ENCODE data around the gene SIRT5. TPM values are rescaled to one million over a fixed set of nuclear protein-coding genes. Genes with fewer than 3 reads are reported as not detected.

SIRT5 gene
- total RNA-seq, 1 experiment from 2014 or later, result 13.8 TPM

GRCh38 chr6:13566500-13566899 is 7.9 kb upstream of the SIRT5 start:
- Histone ChIP-seq H3K4me3 (replicated peaks in 1 of 2; ENCODE audit: low read depth in 1 of 2, low read length in 2 of 2) (no peak overlapping the region), H3K36me3 (ENCODE audit: control insufficient read depth in 1 of 2, insufficient read depth in 2 of 2, low read length in 2 of 2) (no peaks in the 10 kb centered on the region), H3K9ac (ENCODE audit: low read length) (no peak overlapping the region), H4K20me1 (ENCODE audit: insufficient read depth) (no peaks in the 10 kb centered on the region), H3K79me2 (ENCODE audit: insufficient read depth, low read length) (no peaks in the 10 kb centered on the region), H2AFZ (ENCODE audit: low read depth, low read length, poor library complexity, severe bottlenecking) (no peak overlapping the region), H3K4me1 (ENCODE audit: control insufficient read depth in 1 of 2, insufficient read depth in 2 of 2, low read length in 2 of 2) (no peaks in the 10 kb centered on the region), H3K27me3 (ENCODE audit: insufficient read depth, low read length) (no peaks in the 10 kb centered on the region), H3K4me2 (ENCODE audit: low read length) (no peak overlapping the region), H3K9me2 (ENCODE audit: insufficient read depth) (no peaks in the 10 kb centered on the region), H3K9me3 (ENCODE audit: control insufficient read depth in 1 of 2, insufficient read depth in 1 of 2, low read depth in 1 of 2, low read length in 2 of 2) (no peaks in the 10 kb centered on the region), H3K27ac (ENCODE audit: low read depth, low read length) (no peak overlapping the region)
- ChIA-PET POLR2A (no interaction called here), RAD21 (ENCODE audit: low non-redundant PET in 1 of 2, low total read pairs in 2 of 2, uncharacterized antibody in 2 of 2, unreplicated experiment in 2 of 2) (no interaction called here), CTCF (interaction anchor here (1.0 kb wide), 1 partner anchor 9 kb away, joined by 6 read pairs; the partner anchor contains the start of gene SIRT5)
- intact Hi-C loops (cut with micrococcal nuclease), result no loop called here
- ATAC-seq (no peak), DNase-seq (ENCODE audit: low read depth, low spot score) (no peak)
- TF ChIP-seq SP1 (IDR thresholded peaks at IDR 0.05; ENCODE audit: low read depth), result no peak
- TF ChIP-seq RAD21 (IDR thresholded peaks at IDR 0.05; ENCODE audit: low read depth), result no peak
- TF ChIP-seq CBX3 (IDR thresholded peaks at IDR 0.05; ENCODE audit: low read depth), result no peak
- TF ChIP-seq ZNF274 (IDR thresholded peaks at IDR 0.05; ENCODE audit: low read depth, low read length), result no peak
- TF ChIP-seq ZFX (IDR thresholded peaks at IDR 0.05), result no peak
- BruUV-seq (replicated peaks), result no TSS peak

- Histone ChIP-seq H3K9ac (ENCODE audit: low read length) (no peak overlapping the region), H3K4me3 (replicated peaks in 1 of 2; ENCODE audit: low read depth in 1 of 2, low read length in 2 of 2) (no peak overlapping the region), H4K20me1 (ENCODE audit: insufficient read depth) (no peaks in the 10 kb centered on the region), H3K79me2 (ENCODE audit: insufficient read depth, low read length) (peaks cover 7% of the 10 kb centered on the region; the same call in 1 of the 2 replicates), H3K27ac (ENCODE audit: low read depth, low read length) (no peak overlapping the region), H3K27me3 (ENCODE audit: insufficient read depth, low read length) (no peaks in the 10 kb centered on the region), H3K4me1 (ENCODE audit: control insufficient read depth in 1 of 2, insufficient read depth in 2 of 2, low read length in 2 of 2) (peaks cover 3 to 8% of the 10 kb centered on the region in 2 experiments; a peak in 1 of 4 replicates), H3K9me2 (ENCODE audit: insufficient read depth) (no peaks in the 10 kb centered on the region), H3K4me2 (ENCODE audit: low read length) (no peak overlapping the region), H3K36me3 (ENCODE audit: control insufficient read depth in 1 of 2, insufficient read depth in 2 of 2, low read length in 2 of 2) (0 out of 4 replicates have a peak, but pooled peaks cover 0 to 4% of the 10 kb centered on the region in 2 experiments), H3K9me3 (ENCODE audit: control insufficient read depth in 1 of 2, insufficient read depth in 1 of 2, low read depth in 1 of 2, low read length in 2 of 2) (no peaks in the 10 kb centered on the region), H2AFZ (ENCODE audit: low read depth, low read length, poor library complexity, severe bottlenecking) (no peak overlapping the region)
- CTCF ChIA-PET, result no interaction called here
- intact Hi-C loops (cut with micrococcal nuclease), result no loop called here
- TF ChIP-seq SRF (IDR thresholded peaks at IDR 0.05; ENCODE audit: low read depth) (no peak), REST (IDR thresholded peaks at IDR 0.05; ENCODE audit: low read depth) (no peak), CEBPB (IDR thresholded peaks at IDR 0.05; ENCODE audit: low read depth) (no peak), TCF7L2 (IDR thresholded peaks at IDR 0.05; ENCODE audit: borderline replicate concordance, extremely low read depth, insufficient read depth, insufficient read length) (no peak), POLR2AphosphoS5 (IDR thresholded peaks at IDR 0.05; ENCODE audit: low read depth, low read length) (no peak)
- DNase-seq (ENCODE audit: low read depth, low spot score) (no peak), ATAC-seq (no peak)
- POLR2A ChIA-PET, result no interaction called here
- RAD21 ChIA-PET (ENCODE audit: low non-redundant PET in 1 of 2, low total read pairs in 2 of 2, uncharacterized antibody in 2 of 2, unreplicated experiment in 2 of 2), result no interaction called here
- BruUV-seq (replicated peaks), result no TSS peak
Observed at GRCh38 chr6:13568970-13569369, 5.4 kb upstream of the SIRT5 start.
